Measurements from ENCODE around the gene NVL.
"Not testable (repeated sequence)": the region's sequence is repeated elsewhere in the genome, so short reads cannot be mapped to it uniquely, and the experiment has no call there.

NVL gene

DNA sequence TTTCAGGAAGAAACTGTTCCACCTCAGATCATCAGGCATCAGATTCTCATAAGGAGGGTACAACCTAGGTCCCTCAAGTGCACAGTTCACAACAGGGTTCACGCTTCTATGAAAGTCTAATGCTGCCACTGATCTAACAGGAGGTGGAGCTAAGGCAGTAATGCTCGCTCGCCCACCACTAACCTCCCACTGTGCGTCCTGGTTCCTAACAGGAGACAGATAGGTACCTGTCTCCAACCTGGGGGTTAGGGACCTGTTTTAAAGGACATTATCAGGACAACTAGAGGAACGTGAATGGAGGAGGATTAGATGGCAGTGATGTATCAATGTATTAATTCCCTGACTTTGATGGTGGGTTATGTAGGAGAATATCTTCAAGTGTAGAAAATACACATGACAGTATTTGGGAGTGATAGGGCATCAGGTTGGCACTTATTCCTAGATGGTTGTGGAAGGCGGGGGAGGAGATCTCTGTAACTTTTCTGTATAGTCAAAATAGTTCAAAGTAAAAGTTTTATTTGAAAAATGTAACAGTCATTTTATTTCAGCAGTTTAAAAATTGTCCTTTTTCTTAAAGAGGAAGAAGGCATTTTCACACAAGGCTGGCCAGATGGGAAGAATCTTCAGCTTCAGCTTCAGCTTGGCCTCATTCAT lies 103.0 kb downstream of the NVL start:
- no peak for DNase-seq

DNA sequence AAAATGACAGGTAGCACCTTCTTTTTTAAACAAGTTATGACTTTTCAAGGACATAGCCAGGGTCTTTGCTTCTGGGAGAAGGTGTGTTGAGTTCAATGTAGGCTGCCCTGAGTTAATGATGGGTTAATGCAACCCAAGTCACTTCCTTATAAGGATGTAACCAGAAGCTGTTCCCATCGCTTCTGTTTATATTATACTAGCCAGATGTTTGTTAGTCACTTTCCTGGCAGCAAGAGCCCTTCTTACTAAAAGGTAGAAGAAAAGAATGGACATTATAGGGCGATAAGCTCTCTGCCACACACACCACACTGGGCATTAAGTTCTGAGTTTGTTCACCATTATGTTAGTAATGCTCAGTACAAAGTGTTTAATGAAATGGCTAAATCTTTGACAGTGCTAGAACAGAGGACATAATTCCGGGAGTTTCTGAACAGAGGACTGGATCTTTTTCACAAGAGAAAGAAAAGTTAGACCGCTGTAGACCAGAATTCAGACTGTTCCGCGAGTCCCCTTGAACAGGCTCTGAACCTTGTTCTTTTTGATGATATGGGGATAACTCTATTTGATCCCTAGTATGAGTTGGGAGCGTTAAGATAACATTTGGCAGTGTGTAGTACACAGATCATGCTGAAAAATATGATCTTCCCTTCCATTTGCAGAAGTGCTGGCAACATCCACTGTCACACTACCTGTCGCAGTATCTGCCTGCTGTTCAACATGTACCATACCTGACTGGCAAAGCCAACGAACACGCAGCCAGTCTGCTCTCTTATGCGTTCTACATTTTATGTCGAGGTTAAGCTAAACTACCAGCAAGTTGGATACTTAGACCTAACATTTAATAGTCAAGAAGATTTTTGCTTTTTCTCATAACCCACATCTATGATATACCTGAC lies 105.9 kb downstream of the NVL start:
- DNase-seq: no peak

DNA sequence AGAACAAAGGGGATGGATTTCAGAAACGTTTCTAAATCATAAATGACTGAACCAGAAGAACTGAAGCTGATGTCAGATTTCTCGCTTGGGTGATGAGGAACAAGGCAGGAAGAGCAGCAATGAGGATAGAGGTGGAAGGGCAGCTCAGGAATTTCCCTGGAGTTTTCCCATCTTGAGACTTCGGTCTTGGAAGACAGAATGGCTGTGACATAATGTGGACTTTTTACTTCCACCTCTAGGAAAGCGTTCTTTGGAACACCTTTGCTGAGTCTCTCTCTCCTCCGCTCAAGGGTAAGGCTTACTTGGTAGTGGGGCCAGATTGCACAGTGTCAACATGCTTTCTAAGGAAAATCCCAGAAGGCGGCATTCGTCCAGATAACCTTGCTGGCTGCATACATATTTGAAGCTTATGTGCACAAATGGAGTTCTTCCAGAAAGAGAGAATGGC lies 110.3 kb downstream of the NVL start:
- no peak for DNase-seq

DNA sequence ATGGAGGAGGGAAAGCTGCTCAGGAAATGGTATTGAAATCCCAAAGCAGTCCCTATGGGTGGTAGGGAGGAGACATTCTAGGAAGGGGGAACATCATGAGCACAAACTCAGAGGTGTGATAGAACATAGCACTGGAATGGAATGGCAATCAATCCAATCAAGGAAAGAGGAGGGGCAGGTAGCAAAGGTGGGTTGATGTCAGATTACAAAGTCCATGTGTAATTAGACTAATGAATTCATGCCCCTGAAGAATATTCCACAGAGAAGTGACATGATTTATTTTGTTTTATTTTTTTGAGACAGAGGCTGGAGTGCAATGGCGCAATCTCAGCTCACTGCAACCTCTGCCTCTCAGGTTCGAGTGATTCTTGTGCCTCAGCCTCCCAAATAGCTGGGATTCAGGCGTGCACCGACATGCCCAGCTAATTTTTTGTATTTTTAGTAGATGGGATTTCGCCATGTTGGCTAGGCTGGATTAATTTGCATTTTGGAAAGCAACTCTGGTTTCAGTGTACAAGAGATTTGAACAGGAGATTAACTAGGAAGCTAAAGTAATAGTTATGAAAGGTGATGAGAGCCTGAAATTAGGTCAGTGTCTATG lies 110.9 kb downstream of the NVL start:
- DNase-seq: no peak

DNA sequence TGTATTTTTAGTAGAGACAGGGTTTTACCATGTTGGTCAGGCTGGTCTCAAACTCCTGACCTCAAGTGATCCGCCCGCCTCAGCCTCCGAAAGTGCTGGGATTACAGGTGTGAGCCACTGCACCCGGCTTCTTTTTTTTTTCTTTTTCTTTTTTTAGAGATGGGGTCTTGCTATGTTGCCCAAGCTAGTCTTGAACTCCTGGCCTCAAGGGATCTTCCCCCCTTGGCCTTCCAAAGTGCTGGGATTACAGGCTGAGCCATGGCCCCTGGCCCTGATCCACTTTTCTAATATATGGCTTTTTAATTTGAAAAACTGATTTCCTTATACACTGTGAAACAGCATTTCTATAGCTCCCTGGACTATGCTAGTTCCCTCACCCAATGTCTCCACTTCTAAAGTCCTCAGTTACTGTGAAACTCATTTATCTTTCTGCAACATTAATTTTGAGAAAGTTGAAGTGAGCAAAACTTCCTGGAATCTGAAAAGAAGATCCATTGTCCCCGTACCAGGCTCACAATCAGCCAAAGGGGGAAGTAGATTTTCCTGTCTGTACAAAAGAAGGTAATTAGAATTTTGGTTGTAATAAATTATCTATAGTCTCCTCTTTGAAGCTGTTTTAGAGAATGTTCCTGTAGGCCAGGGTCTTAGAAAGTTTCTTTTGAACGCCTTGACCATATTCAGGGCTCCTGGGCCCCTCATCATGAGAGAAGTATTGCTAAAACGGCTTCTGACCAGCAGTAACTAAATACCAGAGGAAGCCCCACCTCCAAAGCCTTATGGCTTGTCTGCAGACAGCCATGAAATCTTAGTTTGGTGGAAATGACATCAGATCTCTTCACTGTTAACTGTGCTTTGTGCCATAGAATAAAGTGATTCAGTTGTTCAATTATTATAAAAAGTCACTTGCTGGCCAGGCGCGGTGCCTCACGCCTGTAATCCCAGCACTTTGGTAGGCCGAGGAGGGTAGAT lies 112.0 kb downstream of the NVL start:
- DNase-seq: no peak

DNA sequence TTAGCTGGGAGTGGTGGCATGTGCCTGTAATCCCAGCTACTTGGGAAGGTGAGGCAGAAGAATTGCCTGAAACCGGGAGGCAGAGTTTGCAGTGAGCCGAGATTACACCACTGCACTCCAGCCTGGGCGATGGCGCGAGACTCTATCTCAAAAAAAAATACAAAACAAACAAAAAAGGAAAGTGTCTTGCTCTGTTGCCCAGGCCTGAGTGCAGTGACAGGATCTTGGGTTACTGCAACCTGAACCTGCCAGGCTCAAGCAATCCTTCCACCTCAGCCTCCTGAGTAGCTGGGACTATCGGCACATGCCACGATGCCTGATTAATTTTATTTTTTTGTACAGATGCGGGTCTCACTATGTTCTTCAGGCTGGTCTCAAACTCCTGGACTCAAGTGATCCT lies 113.6 kb downstream of the NVL start:
- no peak for DNase-seq

DNA sequence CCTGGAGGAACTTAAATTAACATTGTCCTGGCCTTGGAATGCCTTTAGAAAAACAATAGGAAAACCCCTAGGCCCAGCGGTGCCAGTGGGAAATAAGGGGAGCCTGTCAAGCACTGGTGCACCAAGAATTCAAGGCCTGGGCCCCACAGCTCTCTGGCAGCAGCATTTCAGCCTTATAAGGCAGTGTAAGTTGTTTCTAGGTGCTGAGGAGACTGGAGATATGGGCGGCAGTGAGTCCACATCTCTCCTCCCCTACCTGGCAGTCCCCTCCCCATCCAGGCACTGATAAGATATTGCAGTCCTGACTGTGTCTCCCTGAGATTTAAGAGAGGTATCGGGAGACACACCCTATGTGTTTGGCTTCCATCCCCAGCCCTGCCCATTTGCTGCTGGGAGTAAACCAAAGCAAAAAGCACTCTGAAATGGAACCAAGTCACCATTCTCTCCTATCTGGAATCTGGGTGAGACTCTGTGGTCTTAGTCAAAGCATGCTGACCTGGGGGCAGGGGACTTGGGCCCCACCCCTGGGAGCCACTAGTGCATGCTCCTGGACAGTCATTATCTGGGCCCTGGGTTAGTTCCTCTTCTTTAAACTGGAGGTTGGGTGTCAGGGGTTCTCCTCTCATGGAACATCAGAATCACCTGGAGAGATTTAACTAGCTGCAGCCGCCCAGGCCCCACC lies 116.4 kb downstream of the NVL start:
- no peak for DNase-seq

DNA sequence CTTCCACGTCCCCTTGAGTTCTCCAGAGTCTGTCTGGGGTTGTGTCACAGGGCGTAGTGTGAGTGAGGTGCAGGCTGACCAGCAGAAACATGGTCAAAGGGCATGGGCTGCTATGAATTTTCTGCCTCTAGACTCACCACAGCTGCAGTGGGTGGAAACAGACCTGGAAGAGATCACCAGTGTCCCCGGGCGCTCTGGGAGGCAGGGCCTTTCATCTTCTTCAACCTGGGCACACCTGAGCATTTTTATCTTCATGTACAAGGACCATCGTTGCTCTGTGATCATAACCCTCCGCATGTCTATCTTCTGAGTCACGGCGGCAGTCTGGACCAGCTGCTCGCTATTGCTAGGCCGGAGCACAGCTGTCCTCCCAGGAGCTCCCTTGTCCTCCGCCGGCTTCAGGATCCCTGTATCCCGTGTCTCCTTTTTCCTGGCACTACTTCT lies 117.3 kb downstream of the NVL start:
- no peak for DNase-seq

DNA sequence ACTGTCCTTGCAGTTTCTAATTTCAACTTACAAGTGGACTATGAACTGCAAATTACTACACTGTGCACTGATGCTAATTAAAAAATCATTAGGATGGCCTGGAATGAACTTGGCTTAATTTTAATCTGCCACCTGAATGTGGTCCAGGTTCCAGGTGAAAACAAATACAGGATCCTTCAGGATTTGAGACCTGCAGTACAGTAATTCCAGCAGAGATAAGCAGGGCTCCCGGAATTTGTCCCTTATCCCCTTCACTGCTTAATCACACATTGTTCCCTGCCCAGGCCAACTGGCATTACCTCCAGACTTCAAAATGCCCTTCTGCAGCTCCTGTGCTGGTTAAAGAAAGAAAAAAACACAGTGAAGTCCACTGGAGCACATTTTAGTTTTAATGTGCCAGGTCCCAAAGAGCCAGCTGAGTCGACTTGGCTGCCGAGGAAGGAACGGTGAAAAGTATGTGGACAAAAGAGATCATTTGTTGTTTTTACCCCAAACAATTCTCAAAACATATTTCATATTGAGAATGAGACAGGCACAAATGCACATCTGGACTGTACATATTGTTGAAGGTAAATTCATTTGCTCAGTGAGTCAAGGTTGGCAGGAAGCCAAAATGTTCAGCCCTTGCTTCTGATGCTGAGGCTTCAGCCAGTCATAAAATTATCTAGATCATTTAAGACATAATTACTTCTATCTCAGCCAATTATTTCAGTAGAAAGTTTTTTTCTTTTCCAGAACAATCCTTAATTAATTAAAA lies 118.6 kb downstream of the NVL start:
- peak; percentile 3 for DNase-seq

DNA sequence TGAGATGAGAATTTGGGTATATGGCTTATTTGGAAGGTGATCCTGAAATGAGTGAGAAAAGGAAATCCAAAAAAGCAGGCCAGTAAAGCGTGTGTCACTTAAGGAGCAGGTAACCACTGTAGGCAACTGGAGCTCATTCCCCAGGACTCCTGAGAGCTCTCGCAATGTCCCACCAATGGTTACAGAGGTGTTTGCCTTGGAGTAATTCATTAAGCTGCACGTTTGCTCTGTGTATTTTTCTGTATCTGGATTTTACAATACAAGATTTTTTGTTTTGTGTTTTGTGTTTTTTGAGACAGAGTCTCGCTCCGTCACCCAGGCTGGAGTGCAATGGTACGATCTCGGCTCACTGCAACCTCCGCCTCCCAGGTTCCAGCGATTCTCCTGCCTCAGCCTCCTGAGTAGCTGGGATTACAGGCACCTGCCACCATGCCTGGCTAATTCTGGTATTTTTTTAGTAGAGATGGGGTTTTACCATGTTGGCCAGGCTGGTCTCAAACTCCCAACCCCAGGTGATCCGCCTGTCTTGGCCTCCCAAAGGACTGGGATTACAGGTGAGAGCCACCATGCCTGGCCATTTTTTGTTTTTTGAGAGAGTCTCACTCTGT lies 123.9 kb downstream of the NVL start:
- DNase-seq: not testable (repeated sequence)

DNA sequence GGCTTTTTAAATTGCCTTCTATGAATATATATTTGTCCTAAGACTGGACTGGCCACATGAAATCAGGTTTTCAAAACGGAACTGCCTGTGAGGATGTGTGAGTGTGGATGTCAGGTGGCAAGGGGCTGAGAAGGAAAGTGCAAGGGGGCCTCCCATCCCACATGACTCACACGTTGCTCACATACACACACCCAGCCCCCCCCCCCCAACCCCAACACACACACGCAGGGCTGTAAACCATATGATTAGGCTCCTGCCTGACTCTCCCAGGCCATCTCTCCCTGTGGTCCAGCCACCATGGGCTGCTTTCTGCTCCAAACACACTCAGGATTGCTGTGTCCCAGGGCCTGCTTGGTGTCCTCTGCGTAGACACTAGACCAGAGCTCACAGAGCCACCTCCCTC lies 124.5 kb downstream of the NVL start:
- DNase-seq: no peak

DNA sequence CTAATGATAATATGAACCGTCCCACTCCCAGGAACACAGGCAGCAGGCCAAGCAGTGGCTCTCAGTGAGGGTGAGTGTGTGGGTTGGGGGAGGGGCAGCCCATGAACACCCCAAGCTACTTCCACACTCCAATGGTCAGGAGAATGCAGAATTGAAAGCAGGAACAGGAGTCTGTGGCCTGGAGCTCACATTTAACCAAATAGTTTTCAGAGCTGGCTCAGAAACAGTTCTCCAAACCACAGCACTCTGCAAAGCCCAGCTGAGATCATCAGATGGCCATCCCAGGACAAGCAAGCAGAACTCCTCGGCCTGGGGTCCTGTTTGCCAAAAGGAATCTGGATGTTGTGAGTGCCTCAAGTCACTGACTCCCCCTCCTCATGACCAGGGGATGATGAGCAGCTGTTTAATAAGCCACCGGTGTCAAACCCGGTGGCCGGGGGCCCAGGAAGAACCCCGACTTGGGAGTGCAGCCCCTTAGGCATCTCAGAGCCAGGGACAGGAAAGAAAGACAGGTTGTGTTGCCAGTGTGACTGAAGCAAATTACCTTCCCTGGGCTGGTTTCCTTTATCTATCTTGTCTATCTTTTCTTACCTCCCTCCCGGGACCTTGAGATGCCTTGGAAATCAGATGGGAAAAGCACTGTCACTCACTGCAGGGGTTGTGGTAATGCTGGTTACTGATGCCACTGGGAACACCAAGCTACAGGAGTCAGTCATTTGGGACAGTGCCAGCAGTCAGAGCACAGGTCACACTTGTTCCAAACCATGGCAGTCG lies 126.5 kb downstream of the NVL start:
- DNase-seq: no peak

DNA sequence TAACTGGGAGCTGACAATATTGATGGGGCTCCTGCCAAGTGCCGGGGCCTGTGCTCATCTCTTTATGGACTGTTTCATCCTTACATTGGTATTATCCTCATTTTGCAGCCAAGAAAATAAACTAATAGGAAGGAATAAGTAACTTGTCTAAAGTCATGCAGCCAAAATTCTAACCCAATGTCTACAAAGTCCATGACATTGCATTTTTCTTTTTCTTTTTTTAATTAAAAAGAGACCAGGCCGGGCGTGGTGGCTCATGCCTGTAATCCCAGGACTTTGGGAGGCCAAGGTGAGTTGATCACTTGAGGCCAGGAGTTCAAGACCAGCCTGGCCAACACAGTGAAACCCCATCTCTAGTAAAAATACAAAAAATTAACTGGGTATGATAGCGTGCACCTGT lies 128.1 kb downstream of the NVL start:
- DNase-seq: no peak

DNA sequence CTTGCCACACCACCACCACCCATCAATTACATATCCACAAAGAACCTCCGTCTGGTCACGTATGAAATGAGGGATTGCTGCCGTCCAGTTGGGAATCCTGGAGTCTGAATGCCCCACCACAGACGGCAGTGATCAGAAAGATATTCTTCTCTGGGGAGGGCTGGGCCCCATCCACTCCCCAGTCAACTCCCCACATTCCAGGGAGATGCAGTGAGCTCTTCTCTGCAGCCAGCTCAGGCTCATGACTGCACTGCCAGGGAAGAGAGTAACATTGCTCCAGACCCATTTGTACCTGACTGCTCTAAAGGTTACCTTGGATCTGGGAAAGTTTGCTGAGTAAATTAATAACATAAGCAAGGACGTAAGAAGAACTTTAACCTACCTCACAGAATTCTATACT lies 128.6 kb downstream of the NVL start:
- DNase-seq: no peak

DNA sequence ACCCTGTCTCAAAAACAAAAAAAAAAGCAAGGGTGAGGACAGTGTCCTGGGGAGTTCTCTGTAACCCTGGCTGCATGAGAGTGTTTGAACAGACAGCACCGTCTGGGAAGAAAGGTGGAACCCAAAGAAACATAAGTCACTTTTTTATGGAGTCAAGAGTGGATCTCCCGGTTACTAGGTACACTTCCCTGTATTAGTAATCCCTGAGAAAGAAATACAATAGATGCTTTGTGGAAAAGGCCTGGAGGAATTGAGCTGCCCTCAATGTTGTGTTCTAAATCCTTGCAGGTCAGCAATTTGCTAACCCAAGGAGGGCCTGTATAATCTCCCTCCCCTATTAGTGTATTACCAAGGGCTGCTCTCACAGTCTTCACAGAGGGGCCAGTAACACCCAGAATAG lies 130.3 kb downstream of the NVL start:
- no peak for DNase-seq

DNA sequence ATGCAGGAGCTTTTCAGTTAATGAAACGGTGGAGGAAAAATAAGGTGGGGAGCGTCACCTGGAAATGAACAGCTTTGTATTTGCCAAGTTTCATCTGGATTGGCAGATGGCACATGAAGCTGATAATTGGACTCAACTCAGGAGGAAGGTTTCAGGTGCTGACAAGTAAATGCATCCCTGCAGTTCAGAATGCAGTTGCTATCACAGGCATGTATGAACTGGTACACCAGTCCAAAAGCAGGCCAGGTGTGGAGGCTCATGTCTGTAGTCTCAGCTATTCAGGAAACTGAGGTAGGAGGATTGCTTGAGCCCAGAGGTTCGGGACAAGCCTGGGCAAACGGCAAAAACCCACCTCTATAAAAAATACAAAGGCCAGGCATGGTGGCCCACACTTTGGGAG lies 131.4 kb downstream of the NVL start:
- no peak for DNase-seq

DNA sequence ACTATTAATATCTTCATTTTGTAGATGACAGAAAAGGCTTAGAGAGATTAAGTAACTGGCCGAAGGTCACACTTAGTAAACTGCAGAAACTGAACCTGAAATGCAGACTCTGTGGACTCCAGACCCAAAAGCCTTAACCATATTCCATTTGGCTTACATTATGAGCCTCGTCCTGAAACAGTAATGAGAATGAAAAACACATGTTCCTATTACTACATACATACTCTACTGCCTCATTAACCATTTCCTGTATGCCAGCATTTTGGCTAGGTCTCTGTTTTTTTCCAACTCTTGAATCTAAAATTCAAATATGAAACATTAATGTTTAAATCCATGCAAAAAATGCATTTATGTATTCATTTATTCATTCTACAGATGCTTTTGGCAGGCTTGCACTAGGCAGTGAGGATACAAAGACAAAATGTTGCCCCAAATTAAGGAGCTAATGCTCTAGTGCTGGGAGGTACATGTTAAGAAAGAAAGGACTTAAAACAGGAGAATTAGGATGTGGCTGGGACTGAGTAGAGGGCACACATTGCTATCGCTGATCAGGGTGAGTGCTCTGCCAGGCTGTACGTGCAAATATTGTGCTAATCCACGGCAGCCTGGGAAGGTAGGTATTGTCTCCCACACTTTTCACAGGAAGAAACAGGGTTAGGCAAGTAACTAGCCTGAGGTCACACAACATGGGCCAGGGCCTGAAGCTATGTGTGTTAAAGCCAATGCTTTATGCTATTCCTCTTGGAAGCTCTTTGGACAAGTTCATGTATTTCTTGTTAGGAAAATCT lies 133.0 kb downstream of the NVL start:
- DNase-seq: no peak

DNA sequence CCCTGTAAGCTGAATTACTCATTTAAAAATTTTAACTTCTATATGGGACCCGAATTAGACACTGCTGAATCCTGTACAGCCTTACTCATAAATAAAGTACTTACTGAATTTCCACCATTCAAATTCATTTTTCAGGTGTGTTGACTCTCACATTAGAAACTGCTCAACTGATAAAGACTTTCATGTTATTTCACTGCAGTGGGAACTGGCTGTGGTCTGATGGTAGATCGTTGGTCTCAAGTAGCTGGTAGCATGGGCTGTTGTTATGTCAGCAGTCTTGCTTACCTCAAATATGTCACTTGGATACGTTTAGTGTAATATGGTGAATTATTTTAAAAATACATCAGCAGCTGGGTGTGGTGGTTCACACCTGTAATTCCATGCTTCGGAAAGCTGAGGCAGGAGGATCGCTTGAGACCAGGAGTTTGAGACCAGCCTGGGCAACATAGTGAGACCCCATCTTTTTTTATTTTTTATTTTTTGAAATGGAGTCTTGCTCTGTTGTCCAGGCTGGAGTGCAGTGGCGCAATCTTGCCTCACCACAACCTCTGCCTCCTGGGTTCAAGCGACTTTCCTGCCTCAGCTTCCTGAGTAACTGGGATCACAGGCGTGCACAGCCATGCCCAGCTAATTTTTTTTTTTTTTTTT lies 136.5 kb downstream of the NVL start:
- no peak for DNase-seq

All from NCI-H748 treated with DMSO at 0.1 percent for 48 hours (cell line).